ENCODE data around the gene PSMG4.

The PSMG4 gene

DNA sequence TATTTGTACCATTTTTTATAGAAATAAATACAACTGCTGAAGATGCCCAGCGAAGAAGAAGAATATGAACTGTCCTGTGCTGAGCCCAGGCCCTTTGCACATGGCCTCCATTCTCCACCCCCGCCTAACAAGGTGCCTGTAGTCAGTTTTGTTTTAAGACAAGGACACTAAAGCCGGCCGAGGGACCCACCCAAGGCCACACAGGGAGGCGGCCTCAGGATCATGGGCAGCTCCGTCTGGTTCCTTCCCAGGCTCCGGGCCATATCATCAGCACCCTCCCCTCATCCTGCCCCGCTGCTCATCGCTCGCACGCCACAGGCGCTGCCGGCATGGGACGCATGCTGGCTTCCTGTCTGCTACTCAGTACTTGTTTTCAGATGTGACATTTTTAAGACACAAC lies 21.3 kb downstream of the PSMG4 start:
- H3K4me3 ChIP-seq (ENCODE audit: low read depth, low read length), result no peak overlapping the region
- no peak for TF ChIP-seq CTCF (IDR thresholded peaks at IDR 0.05; ENCODE audit: control insufficient read depth, extremely low read depth, insufficient read depth)
- DNase-seq (ENCODE audit: low read depth), result no peak

- no peak overlapping the region for H3K4me3 ChIP-seq (ENCODE audit: low read depth, low read length)
- no peak for TF ChIP-seq CTCF (IDR thresholded peaks at IDR 0.05; ENCODE audit: control insufficient read depth, extremely low read depth, insufficient read depth)
- DNase-seq (ENCODE audit: low read depth), result no peak
These were observed 22.2 kb downstream of the PSMG4 start for GRCh38 chr6:3280866-3281465.

GRCh38 chr6:3281631-3282475 lies 23.1 kb downstream of the PSMG4 start:
- DNase-seq (ENCODE audit: low read depth), result peak; percentile 22
- no peak overlapping the region for H3K4me3 ChIP-seq (ENCODE audit: low read depth, low read length)
- TF ChIP-seq CTCF (IDR thresholded peaks at IDR 0.05; ENCODE audit: control insufficient read depth, extremely low read depth, insufficient read depth), result no peak

- DNase-seq (ENCODE audit: low read depth), result no peak
- no peak for TF ChIP-seq CTCF (IDR thresholded peaks at IDR 0.05; ENCODE audit: control insufficient read depth, extremely low read depth, insufficient read depth)
- H3K4me3 ChIP-seq (ENCODE audit: low read depth, low read length), result no peak overlapping the region
These were observed 23.9 kb downstream of the PSMG4 start for GRCh38 chr6:3282476-3283236.

DNA sequence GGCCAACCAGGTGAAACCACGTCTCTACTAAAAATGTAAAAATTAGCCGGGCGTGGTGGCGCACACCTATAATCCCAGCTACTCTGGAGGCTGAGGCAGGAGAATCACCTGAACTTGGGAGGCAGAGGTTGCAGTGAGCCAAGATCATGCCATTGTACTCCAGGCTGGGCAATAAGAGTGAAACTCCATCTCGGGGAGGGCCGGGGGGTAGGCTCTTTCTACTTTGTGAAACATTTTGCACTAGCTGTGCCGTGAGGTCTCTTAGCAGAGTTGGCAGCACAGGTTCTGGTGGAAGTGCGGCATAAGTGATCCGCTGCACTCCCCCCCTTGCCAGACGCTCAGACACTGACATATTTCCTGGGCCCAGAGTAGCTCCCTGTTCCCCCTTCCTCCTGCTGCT lies 24.5 kb downstream of the PSMG4 start:
- no peak for DNase-seq (ENCODE audit: low read depth)
- no peak overlapping the region for H3K4me3 ChIP-seq (ENCODE audit: low read depth, low read length)
- TF ChIP-seq CTCF (IDR thresholded peaks at IDR 0.05; ENCODE audit: control insufficient read depth, extremely low read depth, insufficient read depth), result no peak

DNA sequence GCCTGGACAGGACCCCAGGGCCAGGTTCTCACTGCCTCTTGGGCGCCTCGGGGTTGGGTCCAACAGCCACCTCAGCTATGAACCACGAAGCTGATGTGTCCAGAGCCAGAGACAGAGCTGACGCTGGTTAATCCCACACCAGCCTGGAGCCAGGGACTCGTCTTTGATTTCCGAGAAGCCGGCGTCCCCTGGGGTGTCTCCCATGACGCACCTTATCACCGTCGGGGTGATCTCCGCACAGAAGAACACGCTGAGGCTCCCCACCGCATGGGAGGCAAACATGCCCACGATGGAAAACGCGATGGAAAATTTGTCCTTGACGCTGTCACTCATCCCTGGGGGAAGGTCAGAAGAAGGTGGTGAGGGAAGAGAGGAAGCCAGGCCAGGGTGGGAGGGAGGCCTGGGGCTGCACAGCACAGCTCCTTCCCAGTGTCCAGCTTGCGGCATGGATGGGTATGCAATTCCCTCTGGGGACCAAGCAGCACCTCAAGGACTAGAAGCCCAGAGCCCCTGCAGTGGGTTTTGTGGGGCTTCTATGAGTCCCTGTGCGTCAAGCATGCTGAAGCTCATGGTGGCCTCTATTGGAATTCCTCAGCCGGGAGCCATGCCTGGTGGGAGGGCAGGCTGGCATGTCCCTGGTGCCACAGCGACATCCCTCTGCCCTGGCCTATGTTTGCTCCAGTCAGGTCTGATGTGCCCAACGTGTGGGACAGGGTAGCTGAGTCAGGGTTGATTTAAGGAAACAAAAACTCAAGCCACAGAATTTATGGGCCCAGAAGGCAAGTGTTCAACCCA lies 25.1 kb downstream of the PSMG4 start:
- peak; percentile 87 for DNase-seq (ENCODE audit: low read depth)
- no peak overlapping the region for H3K4me3 ChIP-seq (ENCODE audit: low read depth, low read length)
- TF ChIP-seq CTCF (IDR thresholded peaks at IDR 0.05; ENCODE audit: control insufficient read depth, extremely low read depth, insufficient read depth), result no peak

Measured in LNCaP clone FGC (cell line).